ENCODE data around the gene TM6SF1. TPM values are rescaled to one million over a fixed set of nuclear protein-coding genes. Genes with fewer than 3 reads are reported as not detected.
"Not testable (repeated sequence)": the region's sequence is repeated elsewhere in the genome, so short reads cannot be mapped to it uniquely, and the experiment has no call there.

The TM6SF1 gene
- total RNA-seq, 1 donor from 2014 or later = 3.6 TPM

DNA sequence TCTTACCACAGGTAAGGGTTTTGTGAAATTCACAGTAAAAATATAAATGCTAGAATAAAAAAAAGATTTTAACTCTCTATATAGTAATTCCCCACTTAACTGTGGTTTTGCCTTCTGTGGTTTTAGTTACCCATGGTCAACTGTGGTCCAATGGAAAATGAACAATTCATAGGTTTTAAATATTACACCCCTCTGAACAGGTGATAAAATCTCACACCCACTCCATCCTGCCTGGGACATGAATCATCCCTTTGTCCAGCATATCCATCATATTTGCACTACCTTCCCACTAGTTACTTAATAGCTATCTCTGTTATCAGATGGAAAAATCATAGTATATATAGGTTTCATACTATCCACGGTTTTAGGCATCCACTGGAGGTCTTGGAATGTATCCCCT is 50.9 kb downstream of the TM6SF1 start:
- Mint-ChIP-seq H3K27me3 (peaks cover 14% of the 10 kb centered on the region), H3K4me3 (no peak overlapping the region), H3K9me3 (no peaks in the 10 kb centered on the region), H3K4me1 (peaks cover 19% of the 10 kb centered on the region), H3K27ac (no peak overlapping the region), H3K36me3 (ENCODE audit: low read depth) (peaks cover 24% of the 10 kb centered on the region)
- DNase-seq = no peak
- intact Hi-C loops (cut with micrococcal nuclease) = no loop called here

DNA sequence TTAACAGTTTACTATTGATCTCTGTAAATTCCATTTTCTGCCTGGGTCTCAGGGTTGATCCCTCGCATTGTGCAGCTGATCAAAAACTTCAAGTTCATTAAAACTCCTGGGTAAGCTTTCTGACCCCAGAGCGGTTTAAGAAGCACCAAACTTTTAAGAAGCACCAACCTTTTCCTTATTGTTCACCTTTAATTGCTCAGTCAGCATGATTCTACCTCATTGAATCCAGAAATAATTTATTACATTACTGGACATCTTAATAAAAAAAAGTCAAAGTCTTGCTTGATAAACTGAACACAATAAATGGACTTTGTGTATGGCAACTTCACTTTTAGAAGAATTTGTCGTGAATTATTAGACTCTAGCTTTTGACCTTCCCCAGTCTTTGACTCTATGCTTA is 53.3 kb downstream of the TM6SF1 start:
- no peak for DNase-seq
- Mint-ChIP-seq H3K27ac (no peak overlapping the region), H3K9me3 (no peaks in the 10 kb centered on the region), H3K4me1 (peaks cover 34% of the 10 kb centered on the region), H3K36me3 (ENCODE audit: low read depth) (peaks cover 29% of the 10 kb centered on the region), H3K4me3 (no peak overlapping the region), H3K27me3 (peaks cover 14% of the 10 kb centered on the region)
- intact Hi-C loops (cut with micrococcal nuclease) = no loop called here

DNA sequence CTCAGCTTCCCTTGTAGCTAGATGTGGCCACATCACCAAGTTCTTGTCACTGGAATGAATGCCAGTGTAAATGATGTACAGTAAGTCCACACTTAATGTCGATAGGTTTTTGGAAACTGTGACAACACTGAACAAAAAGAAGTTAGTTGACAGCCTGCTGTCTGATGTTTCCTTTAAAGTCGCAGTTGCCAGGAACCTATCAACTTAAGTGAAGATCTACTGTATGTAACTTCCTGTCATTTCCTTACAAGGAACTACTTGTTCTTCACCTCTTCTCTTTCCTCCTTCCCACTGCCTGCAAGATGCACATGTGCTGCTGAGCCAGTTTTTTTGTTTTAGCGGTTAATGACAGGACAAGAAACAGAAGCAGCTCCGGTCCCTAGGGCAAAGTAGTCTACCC is 55.6 kb downstream of the TM6SF1 start:
- Mint-ChIP-seq H3K4me1 (peaks cover 33% of the 10 kb centered on the region), H3K27ac (peak overlapping the region; percentile 71)

GRCh38 chr15:83164111-83164770 is 56.8 kb downstream of the TM6SF1 start:
- Mint-ChIP-seq H3K27ac (peak overlapping the region; percentile 91), H3K4me3 (peak overlapping the region; percentile 67), H3K4me1 (peaks cover 31% of the 10 kb centered on the region), H3K9me3 (peaks cover 26% of the 10 kb centered on the region), H3K27me3 (peaks cover 17% of the 10 kb centered on the region), H3K36me3 (ENCODE audit: low read depth) (peaks cover 41% of the 10 kb centered on the region)
- DNase-seq = no peak
- intact Hi-C loops (cut with micrococcal nuclease) = loop anchor here (2.0 kb wide), 1 partner anchor 97 kb away; the partner anchor contains the start of gene BTBD1

More for the DNA sequence above, 55.6 kb downstream of the TM6SF1 start:
- intact Hi-C loops (cut with micrococcal nuclease) = no loop called here
- peak; percentile 74 for DNase-seq
- H3K9me3 Mint-ChIP-seq = peaks cover 14% of the 10 kb centered on the region
- H3K4me3 Mint-ChIP-seq = peak overlapping the region; percentile 41
- H3K36me3 Mint-ChIP-seq (ENCODE audit: low read depth) = peaks cover 35% of the 10 kb centered on the region
- H3K27me3 Mint-ChIP-seq = peaks cover 13% of the 10 kb centered on the region

- peak; percentile 84 for DNase-seq
- Mint-ChIP-seq H3K4me1 (peaks cover 29% of the 10 kb centered on the region), H3K36me3 (ENCODE audit: low read depth) (peaks cover 39% of the 10 kb centered on the region), H3K27ac (peak overlapping the region; percentile 91), H3K4me3 (peak overlapping the region; percentile 67), H3K27me3 (peaks cover 13% of the 10 kb centered on the region), H3K9me3 (peaks cover 26% of the 10 kb centered on the region)
- intact Hi-C loops (cut with micrococcal nuclease) = loop anchor here (1.0 to 2.0 kb wide), 2 partner anchors 34 to 98 kb away; partner anchors contain the start of gene BTBD1
These were observed 57.4 kb downstream of the TM6SF1 start for GRCh38 chr15:83164771-83165404.

DNA sequence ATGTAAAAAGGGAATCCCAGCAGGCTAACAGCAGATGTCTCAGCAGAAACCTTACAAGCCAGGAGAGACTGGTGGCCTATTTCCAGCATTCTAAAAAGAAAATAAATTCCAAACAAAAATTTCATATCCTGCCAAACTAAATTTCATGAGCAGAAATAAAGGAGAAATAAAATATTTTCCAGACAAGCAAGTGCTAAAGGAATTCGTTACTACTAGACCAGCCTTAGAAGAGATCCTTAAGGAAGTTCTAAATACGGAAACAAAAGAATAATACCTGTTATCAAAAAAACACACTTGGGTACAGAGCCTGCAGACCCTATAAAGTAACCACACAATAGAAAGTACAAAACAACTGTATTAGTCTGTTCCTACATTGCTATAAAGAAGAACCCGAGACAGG is 58.8 kb downstream of the TM6SF1 start:
- DNase-seq = no peak
- peaks cover 35% of the 10 kb centered on the region for H3K4me1 Mint-ChIP-seq
- peaks cover 14% of the 10 kb centered on the region for H3K27me3 Mint-ChIP-seq
- peaks cover 26% of the 10 kb centered on the region for H3K9me3 Mint-ChIP-seq
- no peak overlapping the region for H3K4me3 Mint-ChIP-seq
- intact Hi-C loops (cut with micrococcal nuclease) = no loop called here
- H3K36me3 Mint-ChIP-seq (ENCODE audit: low read depth) = peaks cover 34% of the 10 kb centered on the region
- no peak overlapping the region for H3K27ac Mint-ChIP-seq

GRCh38 chr15:83166830-83167229 is 59.4 kb downstream of the TM6SF1 start:
- intact Hi-C loops (cut with micrococcal nuclease) = no loop called here
- Mint-ChIP-seq H3K27ac (no peak overlapping the region), H3K4me3 (no peak overlapping the region), H3K36me3 (ENCODE audit: low read depth) (peaks cover 36% of the 10 kb centered on the region), H3K27me3 (peaks cover 15% of the 10 kb centered on the region), H3K4me1 (peaks cover 35% of the 10 kb centered on the region), H3K9me3 (peaks cover 26% of the 10 kb centered on the region)
- no peak for DNase-seq

- H3K4me3 Mint-ChIP-seq; intact Hi-C loops (cut with micrococcal nuclease); H3K27ac Mint-ChIP-seq; DNase-seq: not testable (repeated sequence)
- peaks cover 21% of the 10 kb centered on the region for H3K4me1 Mint-ChIP-seq
- peaks cover 23% of the 10 kb centered on the region for H3K27me3 Mint-ChIP-seq
- peaks cover 33% of the 10 kb centered on the region for H3K36me3 Mint-ChIP-seq (ENCODE audit: low read depth)
- H3K9me3 Mint-ChIP-seq = peaks cover 26% of the 10 kb centered on the region
These were observed 62.1 kb downstream of the TM6SF1 start for GRCh38 chr15:83169576-83169975.

DNA sequence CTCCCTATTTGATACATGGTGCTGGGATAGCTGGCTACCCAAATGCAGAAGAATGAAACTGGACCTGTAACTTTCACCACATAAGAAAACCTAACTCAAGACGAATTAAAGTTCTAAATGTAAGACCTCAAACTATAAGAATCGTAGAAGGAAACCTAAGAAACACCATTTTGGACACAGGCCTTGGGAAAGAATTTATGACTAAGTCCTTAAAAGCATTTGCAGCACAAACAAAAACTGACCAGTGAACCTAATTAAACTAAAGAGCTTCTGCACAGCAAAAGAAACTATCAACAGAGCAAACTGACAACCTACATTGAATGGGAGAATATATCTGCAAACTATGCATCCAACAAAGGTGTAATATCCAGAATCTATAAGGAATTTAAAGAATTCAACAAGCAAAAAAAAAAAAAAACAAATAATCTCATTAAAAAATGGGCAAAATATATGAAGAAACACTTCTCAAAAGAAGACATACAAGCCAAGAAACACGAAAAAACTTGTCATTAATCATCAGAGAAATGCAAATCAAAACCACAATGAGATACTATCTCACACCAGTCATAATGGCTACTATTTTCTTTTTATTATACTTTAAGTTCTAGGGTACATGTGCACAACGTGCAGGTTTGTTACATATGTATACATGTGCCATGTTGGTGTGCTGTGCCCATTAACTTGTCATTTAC is 63.2 kb downstream of the TM6SF1 start:
- H3K9me3 Mint-ChIP-seq = peaks cover 26% of the 10 kb centered on the region
- H3K4me3 Mint-ChIP-seq = no peak overlapping the region
- H3K4me1 Mint-ChIP-seq = peaks cover 16% of the 10 kb centered on the region
- H3K27ac Mint-ChIP-seq = no peak overlapping the region
- H3K27me3 Mint-ChIP-seq = peaks cover 24% of the 10 kb centered on the region
- peaks cover 30% of the 10 kb centered on the region for H3K36me3 Mint-ChIP-seq (ENCODE audit: low read depth)
- DNase-seq = no peak
- intact Hi-C loops (cut with micrococcal nuclease) = no loop called here

GRCh38 chr15:83174891-83175290 is 67.4 kb downstream of the TM6SF1 start:
- Mint-ChIP-seq H3K4me3 (no peak overlapping the region), H3K27me3 (peaks cover 30% of the 10 kb centered on the region), H3K9me3 (no peaks in the 10 kb centered on the region), H3K4me1 (peaks cover 13% of the 10 kb centered on the region), H3K27ac (no peak overlapping the region), H3K36me3 (ENCODE audit: low read depth) (peaks cover 9% of the 10 kb centered on the region)
- intact Hi-C loops (cut with micrococcal nuclease) = no loop called here
- DNase-seq = no peak

GRCh38 chr15:83178390-83178789 is 70.9 kb downstream of the TM6SF1 start:
- peaks cover 23% of the 10 kb centered on the region for H3K27me3 Mint-ChIP-seq
- intact Hi-C loops (cut with micrococcal nuclease) = no loop called here

DNA sequence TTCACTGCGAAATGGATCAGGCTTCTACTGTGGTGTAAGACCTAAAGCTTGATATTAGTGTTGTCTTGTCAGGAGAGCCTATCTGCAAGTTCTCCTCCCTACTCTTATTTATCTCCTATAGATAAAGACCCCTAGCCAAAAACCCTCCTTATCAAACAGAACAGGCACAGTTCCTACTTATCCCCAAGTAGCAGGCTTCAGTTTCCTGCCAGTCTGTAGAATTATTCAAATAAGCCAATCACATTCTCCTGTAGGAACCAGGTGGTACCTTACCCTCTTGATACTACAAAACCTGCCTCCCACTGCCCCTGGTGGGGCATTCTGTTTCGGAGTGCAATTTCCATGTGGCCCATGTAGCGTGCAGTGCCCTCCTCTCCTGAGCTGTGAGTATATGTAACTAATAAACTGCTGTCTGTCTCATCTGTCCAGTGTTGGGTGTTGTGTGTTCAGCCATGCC is 71.5 kb downstream of the TM6SF1 start:
- intact Hi-C loops (cut with micrococcal nuclease) = no loop called here
- H3K27me3 Mint-ChIP-seq = peaks cover 20% of the 10 kb centered on the region
- DNase-seq = no peak
- H3K9me3 Mint-ChIP-seq = no peaks in the 10 kb centered on the region
- no peak overlapping the region for H3K27ac Mint-ChIP-seq
- peaks cover 3% of the 10 kb centered on the region for H3K36me3 Mint-ChIP-seq (ENCODE audit: low read depth)
- H3K4me3 Mint-ChIP-seq = no peak overlapping the region
- H3K4me1 Mint-ChIP-seq = peaks cover 7% of the 10 kb centered on the region

More at GRCh38 chr15:83178390-83178789, 70.9 kb downstream of the TM6SF1 start:
- no peak overlapping the region for H3K4me3 Mint-ChIP-seq
- peaks cover 3% of the 10 kb centered on the region for H3K36me3 Mint-ChIP-seq (ENCODE audit: low read depth)
- peaks cover 7% of the 10 kb centered on the region for H3K4me1 Mint-ChIP-seq
- H3K9me3 Mint-ChIP-seq = no peaks in the 10 kb centered on the region
- no peak overlapping the region for H3K27ac Mint-ChIP-seq
- DNase-seq = no peak

DNA sequence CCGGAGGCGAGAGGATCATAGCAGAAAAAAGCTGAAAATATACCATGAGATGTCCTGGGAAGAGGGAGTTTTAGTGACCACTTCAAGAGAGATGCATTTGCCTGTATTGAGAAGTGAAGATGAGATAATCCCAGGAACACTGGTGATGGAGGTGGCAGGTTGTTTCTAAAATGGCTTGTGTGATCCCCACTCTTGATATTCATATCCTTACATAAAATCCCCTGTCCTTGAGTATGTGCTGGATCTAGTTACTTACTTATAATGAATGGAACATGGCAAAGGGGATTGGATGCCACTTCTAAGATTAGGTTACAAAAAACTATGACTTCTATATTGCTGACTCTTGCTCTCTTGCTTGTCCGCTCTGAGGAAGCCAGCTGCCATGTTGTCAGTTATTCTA is 78.1 kb downstream of the TM6SF1 start:
- H3K27me3 Mint-ChIP-seq = peaks cover 17% of the 10 kb centered on the region
- H3K27ac Mint-ChIP-seq = no peak overlapping the region
- H3K4me3 Mint-ChIP-seq = no peak overlapping the region
- no peaks in the 10 kb centered on the region for H3K4me1 Mint-ChIP-seq
- no peak for DNase-seq
- no peaks in the 10 kb centered on the region for H3K9me3 Mint-ChIP-seq
- intact Hi-C loops (cut with micrococcal nuclease) = no loop called here
- peaks cover 6% of the 10 kb centered on the region for H3K36me3 Mint-ChIP-seq (ENCODE audit: low read depth)

Measured in activated CD4-positive, alpha-beta T cell treated with anti-CD3 and anti-CD28 coated beads, Interleukin-2, amount 10 ng/mL, durations not matched to agents 24 days and 14 days (primary cell).